Lower leg skin (tissue), 4 donors: ENCODE data around the gene KCNJ13. TPM values are rescaled to one million over a fixed set of nuclear protein-coding genes. Genes with fewer than 3 reads are reported as not detected.
"Not testable (repeated sequence)": the region's sequence is repeated elsewhere in the genome, so short reads cannot be mapped to it uniquely, and the experiment has no call there.

Experiments
- DNase-seq, 2 donors: peaks; one replicate each; pipeline ENCODE4 v3.0.0-alpha.2; 2019; ENCODE audit warnings: low spot score in 2 of 2
- H3K4me3 ChIP-seq: fragments of 200-600 bp; sonication (generic); 2 replicates; pipeline ENCODE4 v1.5.1; 2017; ENCODE audit warnings: mild to moderate bottlenecking, low read depth; ENCODE audit not compliant: poor library complexity, severe bottlenecking
- POLR2A ChIP-seq, 2 donors: fragments of 450-650 bp; IDR thresholded peaks; one replicate each; pipeline ENCODE4 v1.6.1; 2016 to 2017; ENCODE audit warnings: antibody characterized with exemption in 2 of 2, mild to moderate bottlenecking in 1 of 2, moderate library complexity in 1 of 2
- WGBS, 2 donors: methylation state at CpG; one replicate each; pipeline ENCODE4 v1.1.5; 2018; 5-methylcytosine and 5-hydroxymethylcytosine counted together
- intact Hi-C: fragments of 100-400 bp; cut with DNase I; formaldehyde crosslinking; loops from one replicate; pipeline ENCODE4 v1.15.0; 2023; ENCODE audit warnings: low total_unique reads
- total RNA-seq, 4 donors: library from RNA; depleted of rRNA; stranded (reverse); fragments of >200 nt; gene quantifications; one replicate each; pipeline ENCODE4 v1.1.0, GENCODE V29; 2016
- TF ChIP-seq, protein P1 (sequence below), 3 donors: fragments of 450-650 bp; IDR thresholded peaks; one replicate each; pipeline ENCODE4 v1.5.1; 2016; ENCODE audit warnings: antibody characterized with exemption in 3 of 3, mild to moderate bottlenecking in 3 of 3, moderate library complexity in 2 of 3

Gene KCNJ13
- total RNA-seq, 4 donors from 2014 or later: 0.84 to 5.2 (median 3.2) TPM

DNA sequence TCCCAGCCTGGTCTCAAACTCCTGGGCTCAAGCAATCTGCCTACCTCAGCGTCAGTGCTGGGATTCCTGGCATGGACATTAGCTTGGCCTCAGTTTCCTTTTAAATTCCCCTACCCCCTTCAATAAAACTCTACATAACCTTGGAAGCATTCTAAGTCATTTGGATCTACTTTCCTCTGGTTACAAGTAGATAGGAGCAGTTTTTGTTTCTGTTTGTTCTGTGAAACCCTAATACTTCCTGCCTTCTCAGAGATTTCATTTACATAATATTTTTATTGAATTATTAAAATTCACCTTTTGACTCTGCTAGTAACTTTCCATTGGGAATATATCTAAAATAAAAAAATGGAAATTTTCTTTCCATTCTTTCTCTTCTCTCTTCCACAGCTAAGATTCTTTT is 53.3 kb downstream of the KCNJ13 start:
- intact Hi-C loops: no loop called here

DNA sequence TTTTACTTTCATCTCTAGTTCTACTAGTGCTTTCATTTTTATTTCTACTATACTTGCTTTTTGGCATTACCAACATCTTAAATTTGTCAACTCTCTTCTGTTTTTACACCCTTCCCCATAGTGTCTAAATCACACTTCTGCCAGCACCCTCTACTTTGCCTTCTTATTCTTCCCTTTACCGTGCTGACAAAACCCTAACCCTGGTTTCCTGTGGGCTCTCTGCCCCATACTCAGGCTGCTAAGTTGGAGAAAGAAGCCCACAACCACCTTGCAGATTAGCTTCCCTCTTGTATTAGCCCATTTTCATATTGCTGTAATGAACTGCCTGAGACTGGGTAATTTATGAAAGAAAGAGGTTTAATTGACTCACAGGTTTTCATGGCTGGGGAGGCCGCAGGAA is 54.5 kb downstream of the KCNJ13 start:
- H3K4me3 ChIP-seq: no peak overlapping the region
- intact Hi-C loops: no loop called here
- no peak for DNase-seq
- TF ChIP-seq POLR2A (IDR thresholded peaks at IDR 0.05): no peak
- TF ChIP-seq, protein P1, sequence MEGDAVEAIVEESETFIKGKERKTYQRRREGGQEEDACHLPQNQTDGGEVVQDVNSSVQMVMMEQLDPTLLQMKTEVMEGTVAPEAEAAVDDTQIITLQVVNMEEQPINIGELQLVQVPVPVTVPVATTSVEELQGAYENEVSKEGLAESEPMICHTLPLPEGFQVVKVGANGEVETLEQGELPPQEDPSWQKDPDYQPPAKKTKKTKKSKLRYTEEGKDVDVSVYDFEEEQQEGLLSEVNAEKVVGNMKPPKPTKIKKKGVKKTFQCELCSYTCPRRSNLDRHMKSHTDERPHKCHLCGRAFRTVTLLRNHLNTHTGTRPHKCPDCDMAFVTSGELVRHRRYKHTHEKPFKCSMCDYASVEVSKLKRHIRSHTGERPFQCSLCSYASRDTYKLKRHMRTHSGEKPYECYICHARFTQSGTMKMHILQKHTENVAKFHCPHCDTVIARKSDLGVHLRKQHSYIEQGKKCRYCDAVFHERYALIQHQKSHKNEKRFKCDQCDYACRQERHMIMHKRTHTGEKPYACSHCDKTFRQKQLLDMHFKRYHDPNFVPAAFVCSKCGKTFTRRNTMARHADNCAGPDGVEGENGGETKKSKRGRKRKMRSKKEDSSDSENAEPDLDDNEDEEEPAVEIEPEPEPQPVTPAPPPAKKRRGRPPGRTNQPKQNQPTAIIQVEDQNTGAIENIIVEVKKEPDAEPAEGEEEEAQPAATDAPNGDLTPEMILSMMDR (IDR thresholded peaks at IDR 0.05): no peak
- WGBS, 2 donors: 89 to 95% methylated on average over 2 of the region's 2 CpGs

More for the DNA sequence above, 53.3 kb downstream of the KCNJ13 start:
- no peak for DNase-seq
- 86 to 91% methylated on average over 1 of the region's 1 CpG for WGBS, 2 donors
- no peak for TF ChIP-seq POLR2A (IDR thresholded peaks at IDR 0.05)
- TF ChIP-seq, protein P1 (IDR thresholded peaks at IDR 0.05): no peak
- no peak overlapping the region for H3K4me3 ChIP-seq

DNA sequence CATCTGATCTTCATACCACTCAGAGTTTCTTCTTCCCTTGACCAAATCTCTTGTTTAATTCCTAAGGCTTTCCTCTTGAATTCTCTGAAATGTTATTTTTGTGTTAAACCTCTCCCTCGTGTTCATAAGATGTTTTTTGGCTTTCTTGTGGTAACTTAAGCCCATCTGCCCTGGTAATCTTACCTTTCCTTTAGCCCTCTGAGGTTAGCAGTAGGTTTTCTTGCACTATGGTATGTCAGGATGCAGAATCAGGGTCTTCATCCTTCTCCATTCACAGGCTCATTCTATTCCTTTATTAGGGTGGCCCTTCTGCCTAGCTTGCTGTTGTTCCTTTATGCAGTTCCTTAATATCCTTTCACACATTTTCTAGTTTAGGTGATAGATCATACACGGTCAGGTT is 55.1 kb downstream of the KCNJ13 start:
- TF ChIP-seq, protein P1 (IDR thresholded peaks at IDR 0.05): no peak
- TF ChIP-seq POLR2A (IDR thresholded peaks at IDR 0.05): no peak
- no peak overlapping the region for H3K4me3 ChIP-seq
- intact Hi-C loops: no loop called here
- DNase-seq: no peak
- 74 to 94% methylated on average over 2 of the region's 2 CpGs for WGBS, 2 donors

DNA sequence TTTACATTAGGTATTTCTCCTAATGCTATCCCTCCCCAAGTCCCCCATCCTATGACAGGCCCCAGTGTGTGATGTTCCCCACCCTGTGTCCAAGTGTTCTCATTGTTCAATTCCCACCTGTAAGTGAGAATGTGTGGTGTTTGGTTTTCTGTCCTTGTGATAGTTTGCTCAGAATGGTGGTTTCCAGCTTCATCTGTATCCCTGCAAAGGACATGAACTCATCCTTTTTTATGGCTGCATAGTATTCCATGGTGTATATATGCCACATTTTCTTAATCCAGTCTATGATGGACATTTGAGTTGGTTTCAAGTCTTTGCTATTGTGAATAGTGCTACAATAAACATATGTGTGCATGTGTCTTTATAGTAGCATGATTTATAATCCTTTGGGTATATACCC is 56.3 kb downstream of the KCNJ13 start:
- DNase-seq, intact Hi-C loops, H3K4me3 ChIP-seq: not testable (repeated sequence)

Other genes starting within 250 kb of the KCNJ13 start
- gene CHRNG, start 236.9 kb downstream of the KCNJ13 start, total RNA-seq: not detected
- 1 to 10 TPM; 2.2 to 5.4 (median 5.1) TPM for gene TIGD1, start 226.0 kb downstream of the KCNJ13 start, total RNA-seq
- gene EIF4E2, start 225.9 kb downstream of the KCNJ13 start, total RNA-seq: 10 to 100 TPM; 29.2 to 44.7 (median 34.6) TPM
- gene EFHD1, start 143.0 kb downstream of the KCNJ13 start, total RNA-seq: 10 to 100 TPM in 2 of 4 donors, 1 to 10 TPM in 2; 6.7 to 22.1 (median 14.0) TPM
- 10 to 100 TPM; 57.7 to 78.4 (median 72.5) TPM for gene GIGYF2, start 79.2 kb downstream of the KCNJ13 start, total RNA-seq
- gene SNORC, start 93.7 kb upstream of the KCNJ13 start, total RNA-seq: 10 to 100 TPM in 3 of 4 donors, 1 to 10 TPM in 1; 2.5 to 27.2 (median 14.1) TPM
- gene NGEF, start 236.7 kb upstream of the KCNJ13 start, total RNA-seq: 10 to 100 TPM; 15.7 to 30.3 (median 17.9) TPM